ENCODE measurements around the gene SMCO1.
"Not testable (repeated sequence)": the region's sequence is repeated elsewhere in the genome, so short reads cannot be mapped to it uniquely, and the experiment has no call there.

The SMCO1 gene, protein sequence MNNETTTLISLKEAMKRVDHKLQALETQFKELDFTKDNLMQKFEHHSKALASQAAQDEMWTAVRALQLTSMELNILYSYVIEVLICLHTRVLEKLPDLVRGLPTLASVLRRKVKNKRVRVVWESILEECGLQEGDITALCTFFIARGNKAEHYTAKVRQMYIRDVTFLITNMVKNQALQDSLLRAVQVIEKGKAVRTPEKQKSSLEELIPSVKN

DNA sequence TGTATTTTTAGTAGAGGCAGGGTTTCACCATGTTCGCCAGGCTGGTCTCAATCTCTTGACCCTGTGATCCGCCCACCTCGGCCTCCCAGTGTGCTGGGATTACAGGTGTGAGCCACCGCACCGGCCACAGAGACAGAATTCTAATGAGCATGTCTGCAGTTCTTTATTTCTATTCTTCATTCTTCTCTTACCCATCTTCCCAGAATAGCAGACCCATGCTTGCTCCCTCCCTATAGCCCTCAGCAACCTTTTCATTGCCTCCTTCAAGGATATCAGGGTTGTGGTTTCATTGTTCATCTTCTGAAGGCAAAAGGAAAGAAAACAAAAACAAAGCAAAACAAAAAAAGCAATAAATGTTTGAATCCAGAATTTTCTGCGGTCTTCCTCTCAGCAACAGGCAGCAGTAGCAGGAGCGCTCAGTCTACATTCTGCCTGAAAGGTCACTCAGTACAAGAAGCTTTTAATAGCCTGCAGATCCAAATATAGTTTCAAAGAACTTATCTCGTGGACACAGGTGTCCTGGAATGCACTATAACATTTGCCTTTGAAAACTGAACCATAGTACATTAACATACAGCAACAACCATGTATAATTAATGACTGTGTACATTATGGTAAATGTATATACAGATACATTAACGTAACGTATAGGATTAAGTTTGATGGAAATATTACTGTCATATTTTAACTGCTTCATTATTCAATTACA is at the start of gene SMCO1:
SMCO1 (minus strand) TSS at position 434 of the 709 bp plus-strand sequence; CDS start at position 297, 137 bp downstream.
- no peak for DNase-seq (ENCODE audit: low spot score)

DNA sequence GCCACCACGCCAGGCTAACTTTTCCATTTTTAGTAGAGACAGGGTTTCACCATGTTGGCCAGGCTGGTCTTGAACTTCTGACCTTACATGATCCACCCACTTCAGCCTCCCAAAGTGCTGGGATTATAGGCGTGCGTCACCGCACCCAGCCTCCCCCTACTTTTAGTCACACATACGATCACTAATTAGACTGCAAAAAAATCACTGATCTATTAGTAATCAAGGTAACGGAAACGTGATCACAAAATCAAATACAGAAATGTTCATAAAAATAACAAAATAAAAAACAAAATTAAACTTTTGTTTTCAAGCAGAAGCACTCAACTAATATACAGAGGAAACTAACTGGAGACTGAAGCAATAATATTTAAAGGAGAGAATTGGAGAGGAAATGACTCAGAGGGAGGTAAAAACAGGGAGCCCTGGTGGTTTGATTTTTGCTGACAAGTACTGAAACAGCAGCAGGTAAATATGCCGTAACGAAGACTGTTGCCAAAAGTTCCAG is 48.6 kb upstream of the SMCO1 start:
- DNase-seq (ENCODE audit: low spot score) = no peak

DNA sequence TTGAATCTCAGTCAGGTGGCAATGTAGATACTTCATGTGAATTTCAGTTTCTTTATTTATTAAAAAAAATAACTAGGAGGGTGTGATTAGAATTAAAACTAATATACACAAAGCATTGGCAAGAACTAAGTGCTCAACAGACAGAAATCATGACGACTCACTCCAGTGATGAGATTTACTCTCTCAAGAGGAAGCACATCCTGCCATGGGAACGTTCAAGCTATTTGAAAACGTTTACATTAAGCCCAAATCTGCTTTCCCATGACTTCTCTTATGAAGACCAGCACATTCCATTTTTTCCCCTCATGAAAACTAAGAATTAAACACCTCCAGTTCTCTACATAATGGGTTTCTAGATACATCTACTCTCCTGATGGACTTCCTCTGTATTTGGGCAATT is 44.7 kb upstream of the SMCO1 start:
- DNase-seq (ENCODE audit: low spot score) = no peak

DNA sequence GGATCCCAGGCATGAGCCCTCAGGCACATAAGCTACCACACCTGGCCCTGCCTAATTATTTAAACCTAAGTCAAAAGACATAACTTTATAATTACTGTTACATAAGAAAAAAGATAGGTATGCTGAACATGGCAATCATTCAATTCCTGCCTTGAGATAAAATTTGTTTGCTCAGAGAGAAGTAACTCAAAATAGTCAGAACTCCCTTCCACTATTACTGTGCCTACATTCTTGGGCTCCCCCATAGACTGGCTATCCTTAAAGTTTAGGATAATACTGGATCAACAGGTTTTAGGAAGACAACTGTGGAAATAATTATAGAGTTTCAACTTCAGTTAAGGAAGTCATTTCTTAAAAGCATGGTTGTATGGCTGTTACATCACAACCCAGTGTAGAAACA is 43.3 kb upstream of the SMCO1 start:
- no peak for DNase-seq (ENCODE audit: low spot score)

DNA sequence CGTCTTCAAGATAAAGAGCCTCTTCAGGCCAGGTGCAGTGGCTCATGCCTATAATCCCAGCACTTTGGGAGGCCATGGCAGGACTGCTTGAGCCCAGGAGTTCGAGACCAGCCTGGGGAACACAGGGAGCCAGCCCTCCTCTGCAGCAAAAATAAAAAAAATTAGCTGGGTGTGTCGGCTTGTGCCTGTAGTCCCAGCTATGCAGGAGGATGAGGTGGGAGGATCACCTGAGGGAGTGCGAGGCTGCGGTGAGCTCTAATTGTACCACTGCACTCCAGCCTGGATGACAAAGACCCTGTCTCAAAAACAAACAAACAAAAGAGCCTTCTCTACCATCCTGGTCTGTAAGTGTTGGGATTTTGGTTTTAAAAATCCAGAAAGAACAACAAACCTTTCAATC is 42.1 kb upstream of the SMCO1 start:
- no peak for DNase-seq (ENCODE audit: low spot score)

DNA sequence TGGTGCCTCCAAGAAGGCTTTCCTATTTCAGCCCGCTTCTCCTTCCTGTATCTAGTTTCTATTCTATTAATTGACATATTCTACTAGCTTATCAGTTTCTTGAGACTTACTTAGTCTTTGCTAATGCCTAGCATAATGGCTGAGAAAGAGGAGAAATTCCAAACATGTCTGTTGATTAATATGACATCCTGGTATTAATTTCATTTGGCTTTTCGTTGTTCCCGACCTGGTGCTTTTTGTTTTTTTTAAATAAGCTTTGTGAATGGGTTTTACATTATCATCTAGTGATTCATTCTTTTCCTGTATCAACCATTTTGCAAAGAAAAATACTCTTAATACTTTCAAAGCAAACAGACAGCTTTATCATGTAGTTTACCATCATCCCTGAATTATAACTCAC is 40.1 kb upstream of the SMCO1 start:
- no peak for DNase-seq (ENCODE audit: low spot score)

DNA sequence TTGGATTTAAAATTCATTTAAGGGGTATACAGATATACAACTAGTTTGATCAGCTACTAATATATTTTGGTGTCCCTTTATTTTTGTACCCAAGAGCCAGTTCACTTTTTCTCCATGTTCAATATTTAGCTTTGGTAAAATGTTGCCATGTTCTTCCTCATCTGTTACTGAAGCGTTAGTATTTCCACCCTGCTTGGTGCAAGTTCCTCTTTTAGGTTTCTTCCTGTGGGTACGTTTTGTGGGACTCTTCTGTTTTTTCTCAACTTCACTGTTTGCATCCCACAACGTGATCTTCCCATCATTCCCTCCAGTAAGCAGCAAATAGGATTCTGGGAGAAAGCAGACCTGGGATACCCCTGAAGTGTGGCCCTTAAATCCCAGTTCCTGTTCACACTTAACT is 39.1 kb upstream of the SMCO1 start:
- DNase-seq (ENCODE audit: low spot score) = no peak

DNA sequence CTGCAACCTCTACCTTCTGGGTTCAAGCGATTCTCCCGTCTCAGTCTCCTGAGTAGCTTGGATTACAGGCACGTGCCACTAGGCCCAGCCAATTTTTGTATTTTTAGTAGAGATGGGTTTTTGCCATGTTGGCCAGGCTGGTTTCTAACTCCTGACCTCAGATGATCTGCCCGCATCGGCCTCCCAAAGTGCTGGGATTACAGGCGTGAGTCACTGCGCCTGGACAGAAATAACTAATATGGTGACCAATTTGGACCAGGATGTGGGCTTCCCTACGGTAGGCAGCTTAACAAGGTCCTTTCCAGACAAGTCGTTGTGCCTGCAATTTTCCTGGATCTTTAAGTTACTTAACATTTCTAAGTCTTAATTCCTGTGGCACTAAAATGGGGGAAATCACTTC is 38.4 kb upstream of the SMCO1 start:
- DNase-seq (ENCODE audit: low spot score) = no peak

DNA sequence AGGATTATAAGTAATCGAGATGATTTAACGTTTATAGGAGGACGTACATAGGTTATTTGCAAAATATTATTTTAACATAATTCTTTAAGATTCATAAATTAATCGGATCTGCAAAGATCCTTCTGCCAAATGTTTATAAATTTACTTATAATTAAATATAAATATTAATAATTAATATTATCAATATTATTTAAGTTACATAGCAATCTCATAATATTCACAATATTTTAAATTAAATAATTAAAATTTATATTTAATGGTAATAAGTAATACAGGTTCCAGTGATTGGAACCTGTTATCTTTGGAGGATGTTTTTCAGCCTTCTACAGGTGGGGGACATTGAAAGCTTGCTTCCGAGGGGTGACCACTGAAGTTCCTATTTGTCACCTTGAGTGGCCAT is 37.1 kb upstream of the SMCO1 start:
- no peak for DNase-seq (ENCODE audit: low spot score)

DNA sequence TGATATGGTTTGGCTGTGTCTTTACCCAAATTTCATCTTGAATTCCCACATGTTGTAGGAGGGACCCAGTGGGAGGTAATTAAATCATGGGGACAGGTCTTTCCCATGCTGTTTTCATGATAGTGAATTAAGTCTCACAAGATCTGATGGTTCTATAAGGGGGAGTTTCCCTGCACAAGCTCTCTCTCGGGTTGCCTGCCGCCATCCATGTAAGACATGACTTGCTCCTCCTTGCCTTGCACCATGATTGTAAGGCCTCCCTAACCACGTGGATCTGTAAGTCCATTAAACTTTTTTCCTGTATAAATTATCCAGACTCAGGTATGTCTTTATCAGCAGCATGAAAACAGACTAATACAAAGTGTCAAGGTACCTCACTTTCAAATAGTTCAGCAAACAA is 35.0 kb upstream of the SMCO1 start:
- not testable (repeated sequence) for DNase-seq (ENCODE audit: low spot score)

DNA sequence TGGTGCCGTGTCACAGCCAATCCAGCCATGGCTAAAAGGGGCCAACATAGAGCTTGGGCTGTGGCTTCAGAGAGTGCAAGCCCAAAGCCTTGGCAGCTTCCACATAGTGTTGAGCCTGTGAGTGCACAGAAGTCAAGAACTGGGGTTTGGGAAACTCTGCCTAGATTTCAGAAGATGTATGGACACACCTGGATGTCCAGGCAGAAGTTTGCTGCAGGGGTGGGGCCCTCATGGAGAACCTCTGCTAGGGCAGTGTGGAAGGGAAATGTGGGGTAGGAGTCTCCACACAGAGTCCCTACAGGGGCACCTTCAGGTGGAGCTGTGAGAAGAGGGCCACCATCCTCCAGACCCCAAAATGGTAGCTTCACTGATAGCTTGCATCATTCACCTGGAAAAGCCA is 34.2 kb upstream of the SMCO1 start:
- DNase-seq (ENCODE audit: low spot score) = not testable (repeated sequence)

DNA sequence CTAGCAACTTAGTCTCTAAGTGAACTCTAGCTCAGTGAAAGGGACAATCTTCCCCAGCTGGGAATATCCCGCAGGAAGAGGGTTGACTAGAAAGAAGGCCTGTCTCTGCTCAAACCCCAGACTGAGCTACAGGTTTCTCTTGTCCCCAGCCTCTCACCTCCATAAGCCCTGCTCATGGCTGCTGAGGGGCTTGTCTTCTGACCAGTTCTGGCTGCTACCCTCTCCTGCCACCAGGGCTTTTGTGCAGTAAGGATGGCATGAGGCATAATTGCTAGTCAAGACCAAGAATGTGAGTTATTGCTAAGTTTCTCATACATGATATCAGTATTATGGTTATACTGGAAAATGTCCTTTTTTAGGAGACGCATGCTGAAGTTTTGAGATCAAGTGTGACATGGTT is 31.9 kb upstream of the SMCO1 start:
- DNase-seq (ENCODE audit: low spot score) = no peak

DNA sequence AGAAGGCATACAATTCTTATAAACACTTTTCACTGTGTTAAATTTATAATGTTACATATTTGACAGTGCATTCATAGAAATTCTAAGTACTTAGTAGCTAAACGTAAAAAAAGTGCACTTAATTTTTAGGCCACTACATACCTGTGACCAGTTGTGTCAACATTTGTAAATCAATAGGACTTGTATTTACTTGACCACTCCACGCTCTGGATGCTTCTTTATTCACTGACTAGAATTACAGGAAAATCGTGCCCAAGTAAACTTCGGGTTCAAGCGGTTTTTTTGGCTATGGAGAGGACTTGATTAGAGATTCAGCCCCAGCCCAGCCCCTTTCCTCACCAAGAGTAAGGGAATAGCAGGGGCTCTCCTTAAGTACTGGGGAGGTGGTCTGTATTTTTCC is 31.4 kb upstream of the SMCO1 start:
- no peak for DNase-seq (ENCODE audit: low spot score)

DNA sequence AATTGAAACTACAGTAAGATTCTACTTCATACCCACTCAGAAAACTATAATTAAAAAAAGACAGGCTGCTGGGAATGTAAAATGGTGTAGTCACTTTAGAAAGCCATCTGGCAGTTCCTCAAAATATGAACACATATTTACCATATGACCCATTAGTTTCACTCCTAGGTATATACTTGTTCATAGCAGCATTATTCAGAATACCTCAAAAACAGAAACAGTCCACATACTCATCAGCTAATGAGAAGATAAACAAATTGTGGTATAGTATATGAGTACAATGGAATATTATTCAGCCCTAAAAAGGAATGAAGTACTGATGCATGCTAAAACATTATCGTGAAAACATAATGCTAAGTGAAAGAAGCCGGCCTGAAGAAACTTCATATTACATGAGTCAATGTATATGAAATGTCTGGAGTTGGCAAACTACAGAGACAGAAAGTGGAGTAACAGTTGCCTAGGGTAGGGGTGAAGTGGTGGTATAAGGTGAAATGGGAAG is 29.4 kb upstream of the SMCO1 start:
- no peak for DNase-seq (ENCODE audit: low spot score)

DNA sequence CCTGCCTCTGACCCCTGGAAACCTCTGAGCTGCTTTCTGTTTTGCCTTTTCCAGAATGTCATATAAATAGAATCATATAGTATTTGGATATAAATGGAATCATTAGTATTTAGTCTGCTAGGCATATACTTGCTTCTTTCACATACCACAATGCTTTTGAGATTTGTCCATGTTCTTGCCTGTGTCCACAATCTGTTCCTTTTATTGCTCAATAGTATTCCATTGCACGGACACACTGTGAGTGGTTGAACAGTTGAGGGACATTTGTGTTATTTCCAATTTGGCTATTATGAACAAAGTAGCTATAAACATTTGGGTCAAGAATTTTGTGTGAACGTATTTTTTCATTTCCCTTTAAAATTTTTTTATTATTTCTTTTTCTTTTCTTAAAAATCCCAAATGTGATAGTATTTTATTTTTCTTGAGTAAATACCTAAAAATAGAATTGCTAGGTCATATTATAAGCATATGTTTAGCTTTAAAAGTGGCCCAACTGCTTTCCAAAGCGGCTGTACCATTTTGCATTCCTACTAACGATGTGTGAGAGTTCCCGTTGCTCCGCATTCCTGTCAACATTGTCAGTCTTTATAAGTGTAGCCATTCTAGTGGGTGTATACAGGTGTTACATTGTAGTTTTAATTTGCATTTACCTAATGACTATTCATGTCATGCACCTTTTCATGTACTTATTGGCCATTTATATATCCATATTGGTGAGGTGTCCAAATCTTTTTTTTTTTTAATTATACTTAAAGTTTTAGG is 26.7 kb upstream of the SMCO1 start:
- DNase-seq (ENCODE audit: low spot score) = no peak

DNA sequence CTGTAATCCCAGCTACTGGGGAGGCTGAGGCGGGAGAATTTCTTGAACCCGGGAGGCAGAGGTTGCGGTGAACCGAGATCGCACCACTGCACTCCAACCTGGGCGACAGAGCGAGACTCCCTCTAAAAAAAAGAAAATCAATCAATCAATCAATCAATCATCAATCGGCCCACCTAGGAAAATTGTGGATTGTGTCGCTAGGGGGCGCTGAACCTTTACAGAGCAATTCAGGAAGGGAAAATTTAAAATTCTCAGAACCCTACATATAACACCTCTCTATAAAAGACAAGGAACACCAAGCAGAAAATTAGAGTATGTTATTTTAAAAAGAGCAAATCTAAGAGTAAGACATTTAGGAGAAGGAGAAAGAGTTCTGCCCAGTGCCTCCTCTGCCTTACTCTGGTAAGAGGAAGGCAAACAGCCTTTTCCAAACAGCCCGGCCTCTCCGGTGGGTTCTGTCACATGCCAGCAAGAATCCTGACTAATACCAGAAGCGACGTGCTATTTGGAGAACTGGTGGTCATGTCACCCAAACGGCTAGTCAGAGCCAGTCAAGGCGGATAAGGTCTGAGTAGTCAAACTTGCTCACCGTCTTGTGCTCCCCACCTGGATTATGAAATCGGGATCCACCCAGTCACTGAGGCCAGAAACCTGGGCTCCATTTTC is 22.3 kb upstream of the SMCO1 start:
- DNase-seq (ENCODE audit: low spot score) = peak; percentile 42

DNA sequence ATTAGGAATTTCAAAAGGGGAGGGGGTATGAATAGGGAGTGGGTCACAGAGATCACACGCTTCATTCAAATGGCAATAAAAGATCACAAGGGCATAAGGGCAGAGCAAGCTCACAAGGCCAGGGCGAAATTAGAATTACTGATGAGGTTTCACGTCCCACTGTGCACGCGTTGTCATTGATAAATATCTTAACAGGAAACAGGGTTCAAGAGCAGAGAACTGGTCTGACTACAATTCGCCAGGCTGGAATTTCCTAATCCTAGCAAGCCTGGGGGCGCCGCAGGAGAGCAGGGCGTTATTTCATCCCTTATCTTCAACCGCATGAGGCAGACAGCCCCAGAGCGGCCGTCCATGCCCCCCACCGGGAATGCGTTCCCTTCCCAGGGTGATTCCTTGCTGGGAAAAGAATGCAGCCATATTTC is 18.1 kb upstream of the SMCO1 start:
- DNase-seq (ENCODE audit: low spot score) = peak; percentile 28

DNA sequence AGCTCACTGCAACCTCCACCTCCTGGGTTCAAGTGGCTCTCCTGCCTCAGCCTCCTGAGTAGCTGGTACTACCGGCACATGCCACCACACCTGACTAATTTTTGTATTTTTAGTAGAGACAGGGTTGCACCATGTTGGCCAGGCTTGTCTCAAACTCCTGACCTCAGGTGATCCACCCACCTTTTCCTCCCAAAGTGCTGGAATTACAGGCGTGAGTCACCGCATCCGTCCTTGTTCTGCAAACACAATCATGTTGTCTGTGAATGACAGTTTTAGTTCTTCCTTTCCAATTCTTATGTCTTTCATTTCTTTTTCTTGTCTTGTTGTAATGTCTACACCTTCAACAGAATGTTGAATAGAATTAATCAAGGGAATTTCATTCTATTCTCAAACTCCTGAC is 16.3 kb upstream of the SMCO1 start:
- no peak for DNase-seq (ENCODE audit: low spot score)

DNA sequence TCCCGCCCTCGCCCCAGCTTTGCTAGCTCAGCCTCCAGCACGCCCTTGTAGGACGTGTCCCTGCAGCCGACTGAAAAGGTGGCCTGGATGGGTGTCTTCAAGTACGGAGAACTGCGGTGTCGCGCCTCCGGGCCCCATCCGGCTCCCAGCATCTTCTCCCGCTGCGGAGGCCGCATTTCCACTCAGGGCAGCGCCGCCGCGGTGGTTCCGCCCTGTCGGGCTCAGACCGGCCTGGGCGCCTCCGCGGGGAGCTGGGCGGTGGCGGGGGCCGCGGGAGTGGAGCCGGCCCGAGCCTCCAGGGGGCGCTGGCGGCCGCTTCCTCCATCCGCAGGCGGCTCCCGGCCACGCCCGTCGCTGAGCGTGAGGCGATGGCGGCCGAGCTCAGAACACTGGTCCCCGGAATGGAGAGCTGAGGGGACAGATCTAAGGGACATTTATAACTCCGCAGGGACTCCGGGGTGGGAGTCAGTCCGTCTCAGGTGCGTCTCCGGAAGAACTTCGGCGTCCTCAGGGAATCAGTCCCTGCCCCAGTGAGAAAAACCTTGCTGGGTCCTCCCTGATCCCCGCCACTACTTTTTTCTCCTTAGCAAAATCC is 13.6 kb upstream of the SMCO1 start:
- peak; percentile 94 for DNase-seq (ENCODE audit: low spot score)

DNA sequence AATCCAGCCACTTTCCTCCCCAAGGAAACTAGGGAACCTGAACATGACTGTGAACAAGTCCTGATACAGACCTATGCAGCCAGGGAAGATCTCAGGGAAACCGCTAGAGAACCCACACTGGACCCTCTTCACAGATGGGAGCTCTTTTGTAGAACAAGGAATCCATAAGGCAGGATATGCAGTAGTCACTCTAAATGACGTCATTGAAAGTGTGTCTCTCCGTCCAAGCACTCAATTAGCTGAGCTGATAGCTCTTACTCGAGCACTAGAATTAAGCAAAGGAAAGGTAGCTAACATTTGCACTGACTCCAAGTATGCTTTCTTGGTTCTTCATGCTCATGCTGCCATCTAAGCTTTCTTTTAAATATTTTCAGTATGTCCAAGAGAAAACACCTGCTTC is 10.0 kb upstream of the SMCO1 start:
- DNase-seq (ENCODE audit: low spot score) = no peak

DNA sequence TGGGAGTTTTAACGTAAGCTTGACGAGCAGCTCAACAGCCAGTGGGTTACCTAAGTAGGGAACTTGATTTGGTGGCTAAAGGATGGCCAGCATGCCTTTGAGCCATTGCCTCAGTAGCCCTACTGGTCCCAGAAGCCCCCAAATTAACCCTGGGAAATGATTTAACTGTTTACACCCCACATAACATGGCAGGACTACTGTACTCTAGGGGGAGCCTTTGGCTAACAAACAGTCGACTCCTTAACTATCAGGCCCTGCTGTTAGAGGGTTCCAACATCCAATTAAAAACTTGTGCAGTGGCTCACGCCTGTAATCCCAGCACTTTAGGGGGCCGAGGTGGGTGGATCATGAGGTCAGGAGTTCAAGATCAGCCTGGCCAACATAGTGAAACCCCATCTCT is 9.4 kb upstream of the SMCO1 start:
- no peak for DNase-seq (ENCODE audit: low spot score)

DNA sequence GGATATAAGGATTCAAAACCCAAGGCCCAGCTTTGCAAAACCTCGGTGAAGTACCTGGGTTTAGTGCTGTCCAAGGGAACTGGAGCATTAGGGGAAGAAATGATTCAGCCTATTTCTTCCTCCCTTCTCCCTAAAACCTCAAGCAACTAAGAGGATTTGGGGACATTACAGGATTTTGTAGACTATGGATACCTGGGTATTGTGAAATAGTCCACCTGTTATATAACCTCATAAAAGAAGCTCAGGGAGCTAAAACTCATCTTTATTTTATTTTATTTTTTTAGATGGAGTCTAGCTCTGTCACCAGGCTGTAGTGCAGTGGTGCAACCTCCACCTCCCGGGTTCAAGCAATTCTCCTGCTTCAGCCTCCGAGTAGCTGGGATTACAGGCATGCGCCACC is 8.7 kb upstream of the SMCO1 start:
- DNase-seq (ENCODE audit: low spot score) = no peak
